ENCODE results near the gene CYP27C1.

The CYP27C1 gene

GRCh38 chr2:127150996-127151395 is 69.1 kb downstream of the CYP27C1 start:
- DNase-seq (ENCODE audit: low spot score), result no peak

GRCh38 chr2:127149384-127149783 is 70.7 kb downstream of the CYP27C1 start:
- no peak for DNase-seq (ENCODE audit: low spot score)

GRCh38 chr2:127146820-127147502 is 73.1 kb downstream of the CYP27C1 start:
- no peak for DNase-seq (ENCODE audit: low spot score)

- no peak for DNase-seq (ENCODE audit: low spot score)
These were observed 73.9 kb downstream of the CYP27C1 start for GRCh38 chr2:127146071-127146725.

GRCh38 chr2:127145280-127145895 is 74.7 kb downstream of the CYP27C1 start:
- DNase-seq (ENCODE audit: low spot score), result no peak

GRCh38 chr2:127143841-127144782 is 76.0 kb downstream of the CYP27C1 start:
- DNase-seq (ENCODE audit: low spot score), result no peak

GRCh38 chr2:127142663-127143630 is 77.2 kb downstream of the CYP27C1 start:
- no peak for DNase-seq (ENCODE audit: low spot score)

- DNase-seq (ENCODE audit: low spot score), result no peak
These were observed 79.6 kb downstream of the CYP27C1 start for GRCh38 chr2:127140538-127140937.

GRCh38 chr2:127139766-127140165 is 80.3 kb downstream of the CYP27C1 start:
- DNase-seq (ENCODE audit: low spot score), result no peak

- DNase-seq (ENCODE audit: low spot score), result no peak
These were observed 81.8 kb downstream of the CYP27C1 start for GRCh38 chr2:127138281-127138680.

GRCh38 chr2:127137741-127138140 is 82.4 kb downstream of the CYP27C1 start:
- no peak for DNase-seq (ENCODE audit: low spot score)

GRCh38 chr2:127137225-127137624 is 82.9 kb downstream of the CYP27C1 start:
- DNase-seq (ENCODE audit: low spot score), result no peak

GRCh38 chr2:127134833-127135830 is 85.0 kb downstream of the CYP27C1 start:
- no peak for DNase-seq (ENCODE audit: low spot score)

- DNase-seq (ENCODE audit: low spot score), result no peak
These were observed 85.9 kb downstream of the CYP27C1 start for GRCh38 chr2:127134235-127134634.
